Gastrocnemius medialis (tissue), 4 donors: ENCODE results near the gene SCN3A.

Source experiments
- CTCF ChIP-seq, 5 experiments: fragments of 450-650 bp in 3 of 5; fragments of 200-600 bp in 2 of 5; sonication (generic) in 2 of 5; IDR thresholded peaks in 4 of 5; conservative IDR thresholded peaks in 1 of 5; 1 replicate in 4 of 5; 2 replicates in 1 of 5; pipeline ENCODE4 v1.5.1; 2016 to 2019; ENCODE audit warnings: antibody characterized with exemption in 5 of 5, mild to moderate bottlenecking in 3 of 5, moderate library complexity in 3 of 5
- POLR2A ChIP-seq, 2 donors: fragments of 450-650 bp; IDR thresholded peaks; one replicate each; pipeline ENCODE4 v1.6.1; 2017; ENCODE audit warnings: antibody characterized with exemption in 2 of 2, mild to moderate bottlenecking in 2 of 2, moderate library complexity in 2 of 2

GRCh38 chr2:165086337-165086736, 117.5 kb downstream of the SCN3A start:
- TF ChIP-seq CTCF (IDR thresholded peaks at IDR 0.05 in 4 of 5, conservative IDR thresholded peaks at IDR 0.05 in 1 of 5), result no peak
- no peak for TF ChIP-seq POLR2A (IDR thresholded peaks at IDR 0.05)
